AML-193 (cell line): ENCODE results near the gene WNT3A.

ENCODE experiments used
- DNase-seq, 2 experiments: peaks; one replicate each; lab custom pipeline; 2025; lab: John Stamatoyannopoulos, UW

The WNT3A gene

GRCh38 chr1:228031276-228031995 lies 24.6 kb downstream of the WNT3A start:
- DNase-seq = no peak

GRCh38 chr1:228032041-228032440 lies 25.2 kb downstream of the WNT3A start:
- DNase-seq = no peak

GRCh38 chr1:228033376-228033775 lies 26.6 kb downstream of the WNT3A start:
- no peak for DNase-seq

- no peak for DNase-seq
Observed at GRCh38 chr1:228034954-228035837, 28.4 kb downstream of the WNT3A start.

- DNase-seq = no peak
Observed at GRCh38 chr1:228035844-228036243, 29.0 kb downstream of the WNT3A start.

- no peak for DNase-seq
Observed at GRCh38 chr1:228036701-228037231, 30.0 kb downstream of the WNT3A start.

GRCh38 chr1:228037401-228038386 lies 30.9 kb downstream of the WNT3A start:
- DNase-seq = no peak

GRCh38 chr1:228038387-228039005 lies 31.7 kb downstream of the WNT3A start:
- DNase-seq = no peak

- no peak for DNase-seq
Observed at GRCh38 chr1:228039006-228039903, 32.5 kb downstream of the WNT3A start.

- DNase-seq = no peak
Observed at GRCh38 chr1:228039986-228040385, 33.2 kb downstream of the WNT3A start.

GRCh38 chr1:228041316-228041715 lies 34.5 kb downstream of the WNT3A start:
- no peak for DNase-seq

GRCh38 chr1:228042508-228042907 lies 35.7 kb downstream of the WNT3A start:
- DNase-seq = no peak

GRCh38 chr1:228043281-228043848 lies 36.6 kb downstream of the WNT3A start:
- no peak for DNase-seq

- DNase-seq = no peak
Observed at GRCh38 chr1:228044961-228045360, 38.2 kb downstream of the WNT3A start.

GRCh38 chr1:228045405-228045804 lies 38.6 kb downstream of the WNT3A start:
- no peak for DNase-seq

GRCh38 chr1:228045871-228046270 lies 39.1 kb downstream of the WNT3A start:
- no peak for DNase-seq

- DNase-seq = no peak
Observed at GRCh38 chr1:228046421-228047182, 39.8 kb downstream of the WNT3A start.

GRCh38 chr1:228047183-228047466 lies 40.3 kb downstream of the WNT3A start:
- no peak for DNase-seq

- DNase-seq = no peak
Observed at GRCh38 chr1:228048120-228048519, 41.3 kb downstream of the WNT3A start.
